HepG2 (cell line): ENCODE results near the gene CADM4. TPM values are rescaled to one million over a fixed set of nuclear protein-coding genes. Genes with fewer than 3 reads are reported as not detected.

ENCODE experiments used
- ATAC-seq: fragments of 200-7000 bp; cut with Tn5 transposase; 3 replicates; pipeline ENCODE4 v1.9.1; 2020; ENCODE audit warnings: mild to moderate bottlenecking, moderate library complexity
- BruUV-seq: library from RNA; stranded (reverse); fragments of 400-500 nt; replicated peaks from 2 replicates; lab custom pipeline; 2021; lab: Mats Ljungman, UMichigan
- CTCF ChIA-PET: fragments of 300-600 bp; formaldehyde crosslinking; extraction: SDS; loops from one replicate; lab custom pipeline; 2021; ENCODE audit warnings: low total read pairs, inconsistent platforms, low intra/inter-chr PET ratio; lab: Yijun Ruan, JAX
- POLR2A ChIA-PET: fragments of 350-600 bp; sonication (Branson Sonifier 250); formaldehyde crosslinking; loops from one replicate; lab custom pipeline; 2020; ENCODE audit warnings: antibody characterized with exemption, inconsistent platforms; lab: Yijun Ruan, JAX
- DNase-seq: peaks from one replicate; pipeline ENCODE4 v3.0.0-alpha.2; 2015; ENCODE audit warnings: low spot score
- FAIRE-seq: peaks from 3 replicates; lab custom pipeline; 2011; peaks lifted over from hg19 to GRCh38; lab: Jason Lieb, UNC
- H2AFZ ChIP-seq: one replicate; pipeline ENCODE4 v1.6.1; 2011; ENCODE audit warnings: low read length, inconsistent platforms
- H3K27ac ChIP-seq: fragments of 300-600 bp; 3 replicates; pipeline ENCODE4 v1.8.0; 2011; ENCODE audit warnings: mixed run types, mild to moderate bottlenecking, mixed read lengths, low read length, inconsistent platforms; ENCODE audit not compliant: insufficient read depth; ENCODE audit errors: extremely low read length
- H3K27me3 ChIP-seq, 2 experiments: fragments of 200-600 bp in 1 of 2; 2 replicates in 1 of 2; 3 replicates in 1 of 2; pipeline versions ENCODE4 v1.6.0 to v1.8.0; 2011; ENCODE audit warnings: low read length in 2 of 2, mild to moderate bottlenecking in 2 of 2, moderate library complexity in 2 of 2, inconsistent platforms in 1 of 2; ENCODE audit not compliant: insufficient read depth in 2 of 2, control insufficient read depth in 1 of 2
- H3K36me3 ChIP-seq, 2 experiments: fragments of 200-600 bp in 1 of 2; replicated peaks in 1 of 2; 2 replicates in 1 of 2; 3 replicates in 1 of 2; pipeline versions ENCODE4 v1.5.1 to v1.8.0; 2011; ENCODE audit warnings: low read length in 2 of 2, inconsistent platforms in 1 of 2; ENCODE audit not compliant: insufficient read depth in 2 of 2, control insufficient read depth in 1 of 2
- H3K4me1 ChIP-seq: 2 replicates; pipeline ENCODE4 v1.5.1; 2012; ENCODE audit warnings: low read length, inconsistent platforms; ENCODE audit not compliant: insufficient read depth
- H3K4me2 ChIP-seq: 2 replicates; pipeline ENCODE4 v1.6.0; 2011; ENCODE audit warnings: low read depth, low read length, inconsistent platforms
- H3K4me3 ChIP-seq, 3 experiments: fragments of 200-600 bp in 1 of 3; sonication (generic), shearing (Covaris generic) in 1 of 3; replicated peaks in 1 of 3; 2 replicates each; pipeline ENCODE4 v1.5.1; 2011 to 2016; ENCODE audit warnings: low read length in 3 of 3, inconsistent platforms in 2 of 3, low read depth in 2 of 3, mild to moderate bottlenecking in 2 of 3, control low read depth in 1 of 3, mixed read lengths in 1 of 3; ENCODE audit not compliant: insufficient read depth in 1 of 3
- H3K79me2 ChIP-seq: one replicate; pipeline ENCODE4 v1.6.1; 2011; ENCODE audit warnings: low read length, inconsistent platforms; ENCODE audit not compliant: insufficient read depth
- H3K9ac ChIP-seq: 2 replicates; pipeline ENCODE4 v1.6.0; 2011; ENCODE audit warnings: mild to moderate bottlenecking, low read depth, low read length, inconsistent platforms; ENCODE audit not compliant: insufficient read depth
- H3K9me3 ChIP-seq: 2 replicates; pipeline ENCODE4 v1.5.1; 2012; ENCODE audit warnings: mild to moderate bottlenecking, low read length
- H4K20me1 ChIP-seq: 2 replicates; pipeline ENCODE4 v1.6.0; 2011; ENCODE audit warnings: inconsistent platforms, mild to moderate bottlenecking, low read length, moderate library complexity; ENCODE audit not compliant: insufficient read depth
- AGO2 ChIP-seq: fragments of 200-400 bp; formaldehyde crosslinking; optimal IDR thresholded peaks from 2 replicates; pipeline ENCODE3; 2017; ENCODE audit warnings: mild to moderate bottlenecking, low read depth, low read length, moderate library complexity
- AKAP8 ChIP-seq: sonication (generic); formaldehyde crosslinking; IDR thresholded peaks from 2 replicates; pipeline ENCODE4 v1.5.1; 2020; ENCODE audit warnings: mild to moderate bottlenecking, missing genetic modification reagents
- DMTF1 ChIP-seq: sonication (generic); formaldehyde crosslinking; IDR thresholded peaks from 2 replicates; pipeline ENCODE4 v1.4.0; 2020; ENCODE audit warnings: mild to moderate bottlenecking, missing genetic modification reagents
- FOXO1 ChIP-seq: sonication (generic); formaldehyde crosslinking; IDR thresholded peaks from 2 replicates; pipeline ENCODE4 v1.4.0; 2020; ENCODE audit warnings: missing genetic modification reagents
- GTF3A ChIP-seq: sonication (generic); formaldehyde crosslinking; conservative IDR thresholded peaks from 2 replicates; pipeline ENCODE4 v1.4.0; 2020; ENCODE audit warnings: mild to moderate bottlenecking, missing genetic modification reagents
- KDM2A ChIP-seq: sonication (generic); formaldehyde crosslinking; IDR thresholded peaks from 2 replicates; pipeline ENCODE4 v1.4.0; 2020; ENCODE audit warnings: low read depth, missing genetic modification reagents, borderline replicate concordance
- MAFF ChIP-seq: IDR thresholded peaks from 2 replicates; pipeline ENCODE4 v1.6.1; 2011; ENCODE audit warnings: low read depth, low read length, improper control_type of control experiment
- NFKBIZ ChIP-seq: IDR thresholded peaks from 2 replicates; pipeline ENCODE4 v1.6.1; 2018; ENCODE audit warnings: missing genetic modification reagents, missing compliant biosample characterization
- NPAS2 ChIP-seq: sonication (generic); formaldehyde crosslinking; IDR thresholded peaks from 2 replicates; pipeline ENCODE4 v1.8.0; 2022; ENCODE audit warnings: mild to moderate bottlenecking, missing genetic modification reagents, borderline replicate concordance
- RBFOX2 ChIP-seq: fragments of 200-400 bp; formaldehyde crosslinking; IDR thresholded peaks from 2 replicates; pipeline ENCODE4 v1.6.1; 2017; ENCODE audit warnings: low read depth, mild to moderate bottlenecking, low read length
- YEATS2 ChIP-seq: sonication (generic); formaldehyde crosslinking; IDR thresholded peaks from 2 replicates; pipeline ENCODE4 v1.4.0; 2020; ENCODE audit warnings: missing genetic modification reagents, borderline replicate concordance
- ZBTB3 ChIP-seq: sonication (generic); formaldehyde crosslinking; IDR thresholded peaks from 2 replicates; pipeline ENCODE4 v1.4.0; 2020; ENCODE audit warnings: low read depth, mild to moderate bottlenecking, moderate library complexity, missing genetic modification reagents, borderline replicate concordance
- ZFP41 ChIP-seq: sonication (generic); formaldehyde crosslinking; IDR thresholded peaks from 2 replicates; pipeline ENCODE4 v1.4.0; 2020; ENCODE audit warnings: mild to moderate bottlenecking, missing genetic modification reagents, borderline replicate concordance
- ZNF530 ChIP-seq: sonication (generic); formaldehyde crosslinking; IDR thresholded peaks from 2 replicates; pipeline ENCODE4 v1.5.0; 2020; ENCODE audit warnings: low read depth, mild to moderate bottlenecking, missing genetic modification reagents
- ZNF782 ChIP-seq: sonication (generic); formaldehyde crosslinking; IDR thresholded peaks from 2 replicates; pipeline ENCODE4 v1.4.0; 2020; ENCODE audit warnings: missing genetic modification reagents, mild to moderate bottlenecking, borderline replicate concordance
- WGBS: methylation state at CpG from one replicate; pipeline ENCODE4 v1.1.6; 2017; ENCODE audit warnings: low lambda C conversion rate; 5-methylcytosine and 5-hydroxymethylcytosine counted together
- in situ Hi-C: cut with HindIII; loops from 2 replicates; pipeline ENCODE4 v1.10.0; 2017; ENCODE audit warnings: low pct_unique_long_range_greater_than_20kb; ENCODE audit not compliant: extremely low pct_ligation_motif_present
- intact Hi-C: fragments of 100-400 bp; cut with micrococcal nuclease; formaldehyde crosslinking; loops from one replicate; pipeline ENCODE4 v1.10.0; 2022; ENCODE audit not compliant: unreplicated experiment
- polyA plus RNA-seq, 8 experiments: library from polyadenylated mRNA; depleted of rRNA in 3 of 8; stranded (reverse) in 7 of 8; unstranded in 1 of 8; fragments of >200 nt; fragmentation: Illumina TruSeq in 4 of 8; extraction: Trizol in 4 of 8; gene quantifications; 2 replicates each; pipeline versions ENCODE4 v1.2.1 to v1.2.3, GENCODE V29; 2011 to 2016; ENCODE audit warnings: low read depth in 4 of 8, missing spikeins in 1 of 8, mixed read lengths in 1 of 8; ENCODE audit not compliant: insufficient read depth in 1 of 8
- total RNA-seq, 5 experiments: library from RNA; depleted of rRNA; stranded (reverse); fragments of >200 nt; fragmentation: Illumina TruSeq; extraction: Trizol; gene quantifications; 2 replicates each; pipeline ENCODE4 v1.2.3, GENCODE V29; 2016; ENCODE audit warnings: low read depth in 1 of 5
- TF ChIP-seq, protein P1 (sequence below): sonication (generic); formaldehyde crosslinking; IDR thresholded peaks from 2 replicates; pipeline ENCODE4 v1.8.0; 2022; ENCODE audit warnings: mild to moderate bottlenecking, missing genetic modification reagents, moderate library complexity
- TF ChIP-seq, protein P2 (sequence below): sonication (generic); formaldehyde crosslinking; IDR thresholded peaks from 2 replicates; pipeline ENCODE4 v1.5.0; 2020; ENCODE audit warnings: mild to moderate bottlenecking, low read depth, missing genetic modification reagents, borderline replicate concordance
- TF ChIP-seq, protein P3 (sequence below): sonication (generic); formaldehyde crosslinking; IDR thresholded peaks from 2 replicates; pipeline ENCODE4 v1.5.1; 2020; ENCODE audit warnings: missing genetic modification reagents, mild to moderate bottlenecking, borderline replicate concordance

The CADM4 gene
- total and polyA plus RNA-seq, 2 of the 13 experiments (the other 11 are each of a cell fraction or from before 2014, with no cell fraction given), result 8.5 to 16.0 TPM

GRCh38 chr19:43607238-43608205 is 32.1 kb downstream of the CADM4 start:
- Histone ChIP-seq H3K4me1 (no peaks in the 10 kb centered on the region), H3K4me2 (no peak overlapping the region), H3K27me3 (no peaks in the 10 kb centered on the region), H3K27ac (no peak overlapping the region), H4K20me1 (no peaks in the 10 kb centered on the region), H3K9me3 (no peaks in the 10 kb centered on the region), H3K9ac (no peak overlapping the region), H2AFZ (no peak overlapping the region), H3K79me2 (no peaks in the 10 kb centered on the region), H3K4me3 (no peak overlapping the region), H3K36me3 (peaks cover 16 to 19% of the 10 kb centered on the region in 2 experiments)
- intact Hi-C loops, result no loop called here
- TF ChIP-seq RBFOX2 (0 out of 2 replicates have a peak, but pooled peaks have one; percentile 21), NFKBIZ (no peak), MAFF (no peak), YEATS2 (CRISPR knock-in tag) (no peak), NPAS2 (CRISPR knock-in tag) (no peak), ZBTB3 (no peak), KDM2A (CRISPR knock-in tag) (no peak), DMTF1 (CRISPR knock-in tag) (no peak), ZNF530 (no peak), AKAP8 (CRISPR knock-in tag) (no peak), FOXO1 (CRISPR knock-in tag) (no peak), ZFP41 (CRISPR knock-in tag) (no peak), AGO2 (peak; percentile 81), ZNF782 (CRISPR knock-in tag) (no peak), GTF3A (CRISPR knock-in tag) (no peak)
- TF ChIP-seq, protein P1, sequence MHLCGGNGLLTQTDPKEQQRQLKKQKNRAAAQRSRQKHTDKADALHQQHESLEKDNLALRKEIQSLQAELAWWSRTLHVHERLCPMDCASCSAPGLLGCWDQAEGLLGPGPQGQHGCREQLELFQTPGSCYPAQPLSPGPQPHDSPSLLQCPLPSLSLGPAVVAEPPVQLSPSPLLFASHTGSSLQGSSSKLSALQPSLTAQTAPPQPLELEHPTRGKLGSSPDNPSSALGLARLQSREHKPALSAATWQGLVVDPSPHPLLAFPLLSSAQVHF (CRISPR knock-in tag), result no peak
- TF ChIP-seq, protein P2, sequence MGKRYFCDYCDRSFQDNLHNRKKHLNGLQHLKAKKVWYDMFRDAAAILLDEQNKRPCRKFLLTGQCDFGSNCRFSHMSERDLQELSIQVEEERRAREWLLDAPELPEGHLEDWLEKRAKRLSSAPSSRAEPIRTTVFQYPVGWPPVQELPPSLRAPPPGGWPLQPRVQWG (CRISPR knock-in tag), result no peak
- TF ChIP-seq, protein P3, sequence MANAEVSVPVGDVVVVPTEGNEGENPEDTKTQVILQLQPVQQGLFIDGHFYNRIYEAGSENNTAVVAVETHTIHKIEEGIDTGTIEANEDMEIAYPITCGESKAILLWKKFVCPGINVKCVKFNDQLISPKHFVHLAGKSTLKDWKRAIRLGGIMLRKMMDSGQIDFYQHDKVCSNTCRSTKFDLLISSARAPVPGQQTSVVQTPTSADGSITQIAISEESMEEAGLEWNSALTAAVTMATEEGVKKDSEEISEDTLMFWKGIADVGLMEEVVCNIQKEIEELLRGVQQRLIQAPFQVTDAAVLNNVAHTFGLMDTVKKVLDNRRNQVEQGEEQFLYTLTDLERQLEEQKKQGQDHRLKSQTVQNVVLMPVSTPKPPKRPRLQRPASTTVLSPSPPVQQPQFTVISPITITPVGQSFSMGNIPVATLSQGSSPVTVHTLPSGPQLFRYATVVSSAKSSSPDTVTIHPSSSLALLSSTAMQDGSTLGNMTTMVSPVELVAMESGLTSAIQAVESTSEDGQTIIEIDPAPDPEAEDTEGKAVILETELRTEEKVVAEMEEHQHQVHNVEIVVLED (CRISPR knock-in tag), result no peak
- BruUV-seq, result no TSS peak
- CTCF ChIA-PET, result no interaction called here
- in situ Hi-C loops, result no loop called here
- WGBS, result 97% methylated on average over 15 of the region's 28 CpGs
- ATAC-seq, result no peak
- no peak for DNase-seq
- FAIRE-seq, result no peak
- POLR2A ChIA-PET, result interaction anchor here (1.1 kb wide), 1 partner anchor 10 kb away, joined by 3 read pairs; no protein-coding TSS in a partner anchor
